Stimulated activated CD8-positive, alpha-beta memory T cell treated with anti-CD3 and anti-CD28 coated beads, Interleukin-2, amount 100 ng/mL, for 1 hour (primary cell): ENCODE data around the gene GSTCD.
"Not testable (repeated sequence)": the region's sequence is repeated elsewhere in the genome, so short reads cannot be mapped to it uniquely, and the experiment has no call there.

Source experiments
- DNase-seq, 2 donors: peaks; one replicate each; pipeline ENCODE4 v3.0.0-alpha.2; 2020; ENCODE audit warnings: low read depth in 2 of 2

GSTCD gene, protein sequence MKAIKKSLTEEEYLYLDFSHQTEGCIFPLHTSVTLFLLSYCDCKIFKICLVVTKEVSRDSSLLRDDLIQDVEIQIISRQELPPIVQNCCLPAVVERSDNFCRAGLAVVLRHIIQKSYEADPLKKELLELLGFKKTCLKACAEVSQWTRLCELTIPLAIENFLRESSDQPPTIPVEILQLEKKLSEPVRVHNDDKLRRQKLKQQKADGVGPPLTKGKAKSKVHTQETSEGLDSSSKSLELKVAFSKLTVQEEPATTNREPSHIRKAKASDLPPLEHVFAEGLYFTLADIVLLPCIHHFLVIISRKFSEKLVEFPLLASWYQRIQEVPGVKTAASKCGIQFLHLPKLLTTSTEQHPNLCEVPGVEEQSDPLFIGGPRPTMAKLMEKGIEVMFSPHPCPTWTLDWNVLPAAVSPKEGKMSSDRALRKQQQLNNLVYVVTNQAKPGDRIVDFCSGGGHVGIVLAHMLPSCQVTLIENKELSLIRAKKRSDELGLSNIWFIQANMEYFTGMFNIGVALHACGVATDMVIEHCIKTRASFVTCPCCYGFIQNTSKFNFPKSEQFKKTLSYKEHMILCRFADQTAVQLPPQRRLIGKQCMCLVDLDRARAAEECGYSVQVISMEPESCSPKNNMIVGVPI

DNA sequence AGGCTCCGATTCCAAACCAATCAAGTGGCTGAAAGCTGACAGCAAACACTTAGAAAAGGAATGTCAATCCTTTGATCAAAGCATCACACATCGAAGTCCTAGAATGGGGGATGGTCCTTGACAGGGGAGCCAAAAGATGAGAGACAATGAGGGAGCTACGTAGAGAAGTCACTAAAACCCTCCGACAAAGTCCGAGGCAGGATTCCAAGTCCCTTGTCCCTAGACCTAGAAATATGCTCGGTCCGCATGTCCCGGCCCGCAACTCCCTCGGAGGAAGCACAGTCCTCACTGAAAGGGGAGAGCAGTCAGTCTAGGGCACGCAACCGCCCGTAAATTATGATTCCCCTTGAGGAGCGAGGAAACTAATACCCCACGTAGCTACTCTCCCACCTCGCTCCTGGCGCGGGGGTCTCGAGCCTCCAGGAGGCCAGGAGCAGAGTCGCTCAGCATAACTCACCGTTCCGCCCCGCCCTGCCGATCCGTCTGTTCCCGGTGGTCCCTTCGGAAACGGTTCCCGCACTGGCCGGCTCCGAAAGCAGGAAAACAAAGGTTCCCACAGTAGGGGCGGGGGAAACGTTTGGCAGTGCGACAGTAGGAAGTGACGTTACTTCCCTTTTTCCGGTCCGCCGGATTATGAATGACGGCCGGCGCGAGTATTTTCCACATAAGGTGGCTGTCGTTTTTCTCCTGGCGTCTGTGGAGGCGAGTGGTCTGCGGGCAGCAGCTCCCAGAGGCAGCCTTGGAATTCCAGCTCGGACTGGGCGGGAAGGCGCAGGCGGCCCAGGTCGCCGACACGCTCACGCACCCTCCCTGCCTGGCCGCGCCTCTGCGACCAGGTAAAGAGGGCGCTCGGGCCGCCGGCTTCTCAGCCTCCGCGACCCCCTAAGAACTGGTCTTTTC lies at the start of gene GSTCD, which contains the start of gene INTS12:
Gene GSTCD, plus strand, starts transcription at position 604 of the 900 bp plus-strand sequence. CDS start 8,830 bp downstream, outside the sequence.
Gene INTS12, minus strand, starts transcription at position 509 of the 900 bp plus-strand sequence. CDS start 8,684 bp downstream, outside the sequence.
- peak; percentile 70 to 79 for DNase-seq

DNA sequence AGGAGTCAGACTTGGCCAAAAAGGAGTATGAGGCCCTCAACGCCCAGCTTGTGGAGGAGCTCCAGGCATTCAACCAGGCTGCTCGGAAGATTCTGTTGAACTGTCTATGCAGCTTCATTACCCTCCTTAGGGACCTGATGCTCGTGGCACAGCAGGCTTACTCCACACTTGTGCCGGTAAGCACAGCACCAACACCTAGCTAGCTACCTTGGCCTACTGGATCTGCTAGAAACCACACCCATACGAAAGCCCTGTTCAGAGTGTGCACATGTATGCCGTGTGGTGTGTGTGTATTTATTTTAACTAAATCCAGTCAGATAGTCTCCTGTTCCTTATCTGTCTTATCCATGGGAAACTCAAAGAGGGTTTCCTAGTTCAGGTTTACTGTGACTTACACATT lies 49.4 kb upstream of the GSTCD start:
- DNase-seq: no peak

DNA sequence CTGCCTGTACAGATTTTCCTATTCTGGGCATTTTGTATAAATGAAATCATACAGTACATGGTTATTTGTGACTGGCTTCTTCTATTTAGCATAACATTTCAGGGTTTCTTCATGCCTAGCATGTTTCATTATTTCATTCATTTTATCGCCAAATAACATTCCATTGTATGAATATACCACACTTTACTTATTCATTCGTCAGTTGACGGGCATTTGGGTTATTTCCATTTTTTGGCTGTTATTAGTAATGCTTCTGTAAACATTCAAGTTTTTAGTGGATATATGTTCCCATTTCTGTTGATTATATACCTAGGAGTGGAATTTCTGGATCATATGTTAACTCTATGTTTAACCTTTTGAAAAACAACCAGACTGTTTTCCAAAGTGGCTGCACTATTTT lies 47.6 kb upstream of the GSTCD start:
- no peak for DNase-seq

DNA sequence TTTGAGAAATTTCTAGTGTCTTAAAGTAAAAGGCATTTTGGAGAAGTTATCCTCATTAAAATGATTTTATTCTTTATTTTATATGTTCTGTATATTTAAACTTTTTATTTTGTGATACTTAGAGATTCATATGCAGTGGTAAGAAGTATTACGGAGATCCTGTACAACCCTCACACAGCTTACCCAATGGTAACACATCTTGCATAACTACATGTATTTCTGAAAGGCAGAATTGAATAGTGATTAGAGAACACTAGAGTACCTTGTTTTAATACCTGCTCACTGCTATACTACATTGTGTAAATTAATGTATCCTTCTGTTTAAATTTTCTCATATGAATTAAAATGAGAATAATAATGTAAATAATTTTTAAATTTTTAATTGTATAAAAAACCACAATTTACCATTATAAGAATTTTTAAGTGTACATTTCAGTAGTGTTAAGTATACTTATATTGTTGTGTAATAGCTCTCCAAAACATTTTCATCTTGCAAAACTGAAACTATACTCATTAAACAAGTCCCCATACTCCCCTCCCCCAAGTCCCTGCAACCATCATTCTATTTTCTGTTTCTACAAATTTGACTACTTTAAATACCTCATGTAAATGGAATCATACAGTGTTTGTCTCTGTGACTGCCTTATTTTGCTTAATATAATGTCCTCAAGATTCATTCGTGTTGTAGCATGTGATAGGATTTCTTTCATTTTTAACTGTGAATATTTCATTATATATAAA lies 45.5 kb upstream of the GSTCD start:
- no peak for DNase-seq

DNA sequence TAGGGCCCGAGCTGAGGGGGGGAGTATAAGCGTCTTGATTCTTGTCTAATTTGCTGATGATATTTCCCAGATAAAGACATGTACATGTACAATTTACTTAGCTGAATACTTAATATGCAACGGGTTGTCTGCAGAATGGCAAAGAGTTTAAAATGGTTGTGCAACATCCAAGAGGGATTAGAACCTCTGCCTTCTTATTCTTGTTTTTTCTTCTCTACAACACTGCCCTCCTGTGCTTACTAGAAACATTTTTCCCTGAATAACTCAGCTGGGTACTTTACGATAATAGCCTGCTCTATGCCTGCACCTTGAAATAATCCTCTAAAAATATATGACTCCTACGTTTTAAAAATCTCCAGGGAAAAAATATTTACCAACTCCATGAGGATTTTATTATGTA lies 41.9 kb upstream of the GSTCD start:
- no peak for DNase-seq

DNA sequence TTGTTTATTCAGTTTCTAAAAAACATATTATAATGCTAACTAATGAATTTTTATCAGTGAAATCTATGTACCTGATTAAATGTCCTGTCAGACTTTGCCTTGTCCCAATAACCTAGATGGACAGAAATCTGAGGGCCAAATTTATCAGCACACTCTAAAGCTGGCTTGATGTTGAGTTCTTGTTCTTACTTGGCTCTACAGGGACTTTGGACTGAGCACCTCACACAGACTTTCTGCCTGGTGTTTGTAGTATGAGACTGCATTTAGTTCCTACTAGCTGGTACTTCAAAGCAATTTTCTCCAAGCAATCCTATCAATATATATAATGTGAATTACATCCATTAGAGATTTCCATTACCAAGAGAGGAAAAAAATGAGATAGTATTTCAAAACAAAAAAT lies 37.9 kb upstream of the GSTCD start:
- no peak for DNase-seq

DNA sequence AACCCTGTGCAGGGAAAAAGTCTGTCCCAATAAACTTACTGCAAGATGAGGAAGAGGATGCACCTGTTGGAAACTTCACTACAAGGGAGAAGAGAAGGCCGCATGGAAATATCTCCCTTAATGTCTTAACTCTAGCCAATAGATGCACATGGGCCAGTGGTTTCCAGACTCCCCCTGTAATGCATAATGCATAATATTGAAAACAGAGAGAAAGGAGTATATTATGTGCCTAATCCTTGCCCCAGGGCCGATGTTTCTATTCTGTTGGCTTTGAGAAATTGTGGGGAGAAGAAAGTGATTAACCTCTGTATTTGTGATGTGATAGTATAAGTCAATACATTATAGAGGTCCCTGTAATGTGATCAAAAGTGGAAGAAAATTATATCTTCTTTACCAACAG lies 37.3 kb upstream of the GSTCD start:
- DNase-seq: no peak

DNA sequence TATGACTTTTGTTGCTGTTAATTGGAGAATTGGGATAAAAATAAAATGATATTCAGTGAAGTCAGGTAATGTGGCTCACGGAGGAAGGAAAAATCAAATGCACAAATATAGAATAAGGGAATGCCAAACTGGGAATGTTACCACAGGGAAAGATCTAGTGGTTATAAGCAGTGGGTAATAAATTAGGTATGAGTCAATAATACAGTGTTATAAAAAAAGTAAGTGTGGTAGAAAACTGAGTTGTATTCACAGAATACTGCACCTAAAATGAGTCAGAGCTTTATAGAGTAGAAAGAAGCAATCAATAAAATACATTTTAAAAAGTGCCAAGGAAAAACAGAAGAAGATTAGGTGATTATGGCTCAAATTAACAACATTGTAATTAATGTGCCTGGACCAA lies 34.6 kb upstream of the GSTCD start:
- DNase-seq: no peak

DNA sequence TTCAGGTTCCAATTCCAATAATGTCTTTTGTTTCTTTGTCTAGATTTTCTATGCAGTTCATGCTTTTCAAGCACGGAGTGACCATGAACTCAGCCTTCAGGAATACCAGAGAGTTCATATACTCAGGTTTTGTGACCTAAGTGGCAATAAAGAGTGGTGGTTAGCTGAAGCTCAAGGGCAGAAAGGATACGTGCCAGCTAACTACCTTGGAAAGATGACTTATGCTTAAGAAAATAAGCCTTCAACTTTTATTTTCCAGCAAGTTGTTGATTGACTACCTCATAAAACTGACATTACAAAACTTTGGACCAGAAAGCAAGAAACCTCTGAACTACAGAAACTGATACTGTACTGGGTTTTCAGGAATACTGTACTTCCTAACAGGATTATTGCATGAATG lies 30.9 kb upstream of the GSTCD start:
- DNase-seq: no peak

DNA sequence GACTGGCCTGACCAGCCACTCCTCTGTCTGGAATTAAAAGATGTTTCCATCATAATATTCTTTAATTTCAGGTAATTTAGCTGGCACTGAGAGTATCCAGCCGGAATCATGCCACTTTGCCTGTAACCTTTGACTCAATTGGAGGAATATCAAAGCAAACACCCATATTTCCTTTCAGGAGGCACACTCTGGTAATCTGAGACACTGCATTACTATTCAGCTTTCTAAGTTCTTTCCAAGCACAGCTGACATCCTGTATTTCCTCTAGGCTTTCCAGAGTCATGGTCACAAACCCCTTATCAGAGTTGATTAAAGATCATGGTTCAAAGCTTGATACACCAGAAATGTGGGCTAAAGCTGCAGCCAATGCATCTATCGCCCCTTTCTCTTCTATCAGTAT lies 29.4 kb upstream of the GSTCD start:
- no peak for DNase-seq

DNA sequence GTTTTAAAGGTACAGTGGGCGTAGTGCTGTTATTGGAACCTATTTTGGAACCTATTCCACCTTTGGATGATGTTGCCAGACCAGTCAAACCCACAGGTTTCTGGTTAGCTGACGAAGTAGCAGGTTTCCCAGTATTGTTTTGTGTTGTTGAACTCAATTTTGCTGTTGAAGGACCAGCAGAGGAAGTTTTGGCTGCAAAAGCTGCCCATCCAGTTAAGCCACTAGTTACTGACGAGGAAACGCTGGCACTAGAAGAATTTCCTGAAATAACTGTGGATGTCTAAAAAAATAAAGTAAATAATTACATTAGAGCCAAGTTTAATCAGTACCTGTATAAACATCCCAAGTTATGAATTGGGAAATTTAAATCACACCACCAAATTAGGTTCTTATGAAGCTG lies 25.5 kb upstream of the GSTCD start:
- DNase-seq: no peak

DNA sequence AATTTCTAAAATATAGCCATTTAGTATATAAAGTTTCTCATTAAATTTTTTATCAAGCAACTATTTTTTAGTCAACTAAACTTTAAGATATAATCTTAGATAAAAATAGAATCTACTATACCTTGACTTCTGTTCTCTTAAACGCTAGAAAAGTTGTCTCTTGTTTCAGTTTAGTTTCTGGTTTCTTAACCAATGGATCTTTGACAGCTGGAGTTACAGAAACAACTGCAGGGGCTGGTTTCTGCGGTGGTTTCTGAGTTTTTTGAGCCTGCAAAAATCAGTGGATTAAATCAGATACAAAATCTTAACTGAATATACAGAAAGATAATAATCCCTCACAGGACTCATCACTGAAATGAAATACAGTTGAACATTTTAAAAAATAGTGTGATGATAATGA lies 22.0 kb upstream of the GSTCD start:
- DNase-seq: no peak

DNA sequence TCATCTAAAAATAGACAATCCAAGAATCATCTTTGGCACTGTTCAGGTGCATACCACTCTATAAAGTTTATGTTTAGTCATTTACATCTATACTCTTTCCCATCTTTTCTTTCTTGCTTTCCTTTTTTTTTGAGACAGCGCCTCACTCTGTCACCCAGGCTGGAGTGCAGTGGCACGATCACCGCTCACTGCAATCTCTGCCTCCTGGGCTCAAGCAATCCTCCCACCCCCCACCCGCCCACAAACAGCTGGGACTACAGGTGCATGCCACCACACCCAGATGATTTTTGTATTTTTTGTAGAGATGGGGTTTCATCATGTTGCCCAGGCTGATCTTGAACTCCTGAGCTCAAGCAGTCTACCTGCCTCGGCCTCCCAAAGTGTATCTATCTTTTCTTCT lies 13.8 kb upstream of the GSTCD start:
- DNase-seq: not testable (repeated sequence)

DNA sequence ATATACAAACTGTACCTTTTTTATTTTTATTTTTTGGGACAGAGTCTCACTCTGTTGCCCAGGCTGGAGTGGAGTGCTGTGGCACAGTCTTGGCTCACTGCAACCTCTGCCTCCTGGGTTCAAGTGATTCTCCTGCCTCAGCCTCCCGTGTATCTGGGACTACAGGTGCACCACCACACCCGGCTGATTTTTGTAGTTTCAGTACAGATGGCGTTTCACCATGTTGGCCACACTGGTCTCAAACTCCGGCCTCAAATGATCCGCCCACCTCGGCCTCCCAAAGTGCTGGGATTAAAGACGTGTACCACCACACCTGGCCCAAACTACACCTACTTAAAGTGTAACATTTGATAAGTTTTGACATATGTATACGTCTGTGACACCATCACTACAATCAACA lies 12.8 kb upstream of the GSTCD start:
- not testable (repeated sequence) for DNase-seq

DNA sequence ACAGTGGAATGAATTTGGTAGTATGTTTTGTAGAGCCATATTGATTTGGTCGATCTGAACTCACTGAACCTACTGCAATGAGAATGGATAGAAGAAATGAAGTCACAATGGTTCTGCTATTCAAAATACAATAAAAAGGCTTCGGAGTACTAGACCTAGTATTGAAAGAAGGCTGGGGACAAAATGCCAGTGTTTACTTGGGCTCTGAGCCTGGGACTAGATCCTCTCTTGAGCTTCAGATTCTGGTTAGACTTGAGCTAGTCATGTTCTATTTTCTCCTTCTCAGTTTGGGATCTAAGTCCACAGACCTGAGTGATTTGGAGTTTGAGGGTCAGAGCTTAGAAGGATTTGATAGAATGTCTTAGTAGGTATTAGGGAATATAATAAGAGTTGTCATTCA lies 10.0 kb upstream of the GSTCD start:
- DNase-seq: no peak

DNA sequence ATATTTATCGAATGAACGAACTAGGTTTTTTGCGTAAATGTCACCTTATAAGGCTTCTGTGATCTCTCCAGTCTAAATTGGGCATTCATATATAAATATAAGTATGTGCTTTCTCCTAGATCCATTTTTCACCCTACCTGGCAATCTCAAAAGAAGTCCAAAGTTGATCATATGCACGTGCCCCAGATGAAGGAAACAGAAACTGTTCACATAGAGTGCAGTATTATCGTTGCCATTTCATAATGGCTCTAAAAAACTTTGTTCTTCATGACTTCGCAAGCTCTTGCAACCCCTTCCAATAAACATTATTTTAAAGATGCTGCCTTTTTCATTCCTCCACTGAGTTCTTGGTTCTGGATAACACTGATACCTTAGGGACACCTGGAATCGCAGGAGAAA lies 803 bp upstream of the GSTCD start:
- no peak for DNase-seq

DNA sequence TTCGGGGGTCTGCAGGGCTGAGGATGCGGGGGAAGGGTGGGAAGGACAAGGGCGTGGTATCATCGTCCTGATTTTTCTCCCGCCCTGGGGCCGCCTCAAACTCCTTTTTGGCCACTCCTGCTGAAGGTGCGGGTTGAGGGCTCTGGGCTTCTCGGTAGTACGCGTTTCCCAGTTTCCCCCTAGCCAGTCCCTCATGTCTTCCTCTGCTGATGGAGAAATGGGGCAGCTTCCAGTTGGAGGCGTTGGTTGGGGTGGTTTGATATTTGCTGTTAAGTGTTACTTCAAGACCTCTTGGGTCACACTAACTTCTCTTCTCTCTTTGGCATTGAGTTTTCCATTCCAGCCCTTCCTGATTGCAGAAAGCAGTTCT lies 482 bp downstream of the GSTCD start:
- DNase-seq: peak in 1 of 2 donors; percentile 0

DNA sequence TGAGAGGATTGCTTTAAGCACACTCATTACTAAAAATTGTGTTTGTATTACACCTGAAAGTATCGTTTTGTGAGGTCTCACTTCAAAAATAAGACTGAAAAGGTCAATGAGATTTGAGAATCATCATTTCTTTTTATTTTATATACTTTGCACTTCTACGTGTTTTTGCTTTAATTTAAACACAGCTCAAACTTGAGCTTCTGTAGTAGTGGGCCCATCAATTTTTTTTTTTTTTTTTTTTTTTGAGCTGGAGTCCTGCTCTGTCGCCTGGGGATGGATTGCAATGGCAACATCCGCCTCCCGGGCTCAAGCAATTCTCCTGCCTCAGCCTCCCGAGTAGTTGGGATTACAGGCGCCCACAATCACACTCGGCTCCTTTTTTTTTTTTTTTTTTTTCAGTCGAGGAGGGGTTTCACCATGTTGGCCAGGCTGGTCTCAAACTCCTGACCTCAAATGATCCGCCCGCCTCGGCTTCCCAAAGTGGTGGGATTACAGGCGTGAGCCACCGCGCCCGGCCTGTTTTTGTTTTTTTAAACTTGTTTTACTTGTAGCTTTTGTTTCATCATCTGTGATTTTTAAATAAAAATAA lies 1.5 kb downstream of the GSTCD start:
- DNase-seq: no peak

DNA sequence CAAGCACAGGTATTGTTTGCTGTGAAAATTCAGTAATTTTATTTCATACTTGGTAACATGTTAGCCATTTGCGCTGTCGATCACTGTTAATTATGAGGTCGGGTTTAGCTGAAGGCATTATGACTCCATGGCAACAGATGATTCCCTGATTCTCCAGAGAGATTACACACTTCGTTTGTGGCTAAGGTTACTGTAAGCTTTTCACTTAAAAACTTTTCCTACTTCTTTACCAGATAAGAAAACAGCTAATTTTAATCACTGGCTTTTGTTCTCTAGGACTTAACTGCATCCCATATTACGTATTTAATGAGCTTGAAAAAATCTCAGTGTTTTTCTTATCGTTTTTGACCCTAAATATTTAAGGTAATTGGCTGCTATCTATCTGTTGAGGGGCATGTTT lies 2.1 kb downstream of the GSTCD start:
- no peak for DNase-seq

DNA sequence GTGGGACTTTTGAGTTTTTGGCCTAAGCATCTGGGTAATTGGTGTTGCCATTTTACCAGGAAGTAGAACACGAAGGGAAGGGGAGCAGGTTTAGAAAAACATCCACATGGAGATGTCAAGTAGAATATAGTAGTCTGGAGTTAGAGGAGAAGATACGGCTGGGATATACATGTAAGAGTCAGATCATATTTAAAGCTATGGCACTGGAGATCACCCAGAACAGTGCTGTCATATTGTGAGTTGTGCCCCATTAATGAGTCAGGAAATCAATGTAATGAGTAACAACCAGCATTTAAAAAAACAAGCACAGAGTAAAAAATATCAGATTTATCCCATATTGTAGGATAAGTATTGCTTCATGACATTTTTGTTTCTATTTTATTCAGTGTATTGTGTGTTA lies 4.2 kb downstream of the GSTCD start:
- DNase-seq: no peak

DNA sequence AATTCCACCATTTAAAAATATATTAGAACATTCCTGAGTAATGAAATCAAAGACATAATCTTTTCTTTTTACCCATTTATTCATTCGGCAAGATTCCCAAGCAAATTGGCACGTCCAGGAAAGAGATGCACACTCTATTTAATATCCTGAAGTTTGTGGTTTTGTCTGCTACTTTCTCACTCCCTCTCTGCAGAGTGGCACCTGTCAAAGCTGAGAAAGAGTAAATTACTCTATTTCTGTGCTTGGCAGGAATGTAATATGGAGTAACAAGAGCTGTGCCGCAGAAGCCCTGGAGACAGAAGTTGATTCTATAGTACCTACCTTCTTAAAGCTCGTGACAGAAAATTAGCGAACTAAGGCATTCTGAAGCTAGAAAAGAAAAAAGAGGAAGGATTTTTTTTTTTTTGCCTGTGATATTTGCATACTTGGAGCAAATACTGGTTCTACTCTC lies 5.5 kb downstream of the GSTCD start:
- no peak for DNase-seq
